Sigmoid colon (tissue), 4 donors: Measurements from ENCODE around the gene PHF21A.

Experiments
- CTCF ChIP-seq, 4 experiments: fragments of 450-650 bp in 3 of 4; fragments of 200-600 bp in 1 of 4; IDR thresholded peaks; one replicate each; pipeline ENCODE4 v1.5.1; 2016 to 2019; ENCODE audit warnings: antibody characterized with exemption in 4 of 4, mild to moderate bottlenecking in 3 of 4, moderate library complexity in 2 of 4
- EP300 ChIP-seq, 4 donors: sonication (generic); formaldehyde crosslinking; IDR thresholded peaks; one replicate each; pipeline ENCODE4 v1.6.1; 2017; ENCODE audit warnings: antibody characterized with exemption in 4 of 4
- POLR2A ChIP-seq, 2 donors: fragments of 450-650 bp; IDR thresholded peaks; one replicate each; pipeline ENCODE4 v1.6.1; 2016; ENCODE audit warnings: antibody characterized with exemption in 2 of 2, mild to moderate bottlenecking in 2 of 2, moderate library complexity in 2 of 2
- POLR2AphosphoS5 ChIP-seq, 4 donors: sonication (generic); formaldehyde crosslinking; IDR thresholded peaks; one replicate each; pipeline ENCODE4 v1.6.1; 2017; ENCODE audit warnings: antibody characterized with exemption in 4 of 4

GRCh38 chr11:45928535-45929215, 192.6 kb downstream of the PHF21A start:
- no peak for TF ChIP-seq CTCF (IDR thresholded peaks at IDR 0.05)
- TF ChIP-seq EP300 (IDR thresholded peaks at IDR 0.05), result no peak
- no peak for TF ChIP-seq POLR2A (IDR thresholded peaks at IDR 0.05)
- TF ChIP-seq POLR2AphosphoS5 (IDR thresholded peaks at IDR 0.05), result no peak
